ENCODE measurements around the gene IGDCC3. TPM values are rescaled to one million over a fixed set of nuclear protein-coding genes. Genes with fewer than 3 reads are reported as not detected.

IGDCC3 gene
- total RNA-seq, 2 experiments from 2014 or later, result not detected

- no peak for DNase-seq
- ChIA-PET CTCF (interaction anchor here (0.7 to 1.2 kb wide), 2 partner anchors 15 to 20 kb away, joined by 3 to 5 read pairs; no protein-coding TSS in a partner anchor), POLR2A (interaction anchor here (1.0 kb wide), 1 partner anchor 39 kb away, joined by 3 read pairs; no protein-coding TSS in a partner anchor)
- no peaks in the 10 kb centered on the region for H3K9me3 Mint-ChIP-seq
- no peaks in the 10 kb centered on the region for H3K36me3 Mint-ChIP-seq (ENCODE audit: low read depth)
- H3K4me1 Mint-ChIP-seq, result peaks cover 4% of the 10 kb centered on the region
- H3K27ac Mint-ChIP-seq, result no peak overlapping the region
- peaks cover 7% of the 10 kb centered on the region for H3K27me3 Mint-ChIP-seq
- H3K4me3 Mint-ChIP-seq, result no peak overlapping the region
Observed at GRCh38 chr15:65338366-65338765, 39.4 kb downstream of the IGDCC3 start.

- Mint-ChIP-seq H3K27me3 (peaks cover 7% of the 10 kb centered on the region), H3K4me3 (no peak overlapping the region), H3K36me3 (ENCODE audit: low read depth) (no peaks in the 10 kb centered on the region), H3K27ac (no peak overlapping the region), H3K4me1 (peaks cover 4% of the 10 kb centered on the region), H3K9me3 (no peaks in the 10 kb centered on the region)
- CTCF ChIA-PET, result interaction anchor here (0.7 to 1.2 kb wide), 2 partner anchors 14 to 19 kb away, joined by 3 to 5 read pairs; no protein-coding TSS in a partner anchor
- POLR2A ChIA-PET, result no interaction called here
- no peak for DNase-seq
Observed at GRCh38 chr15:65337436-65338070, 40.2 kb downstream of the IGDCC3 start.

- Mint-ChIP-seq H3K4me3 (no peak overlapping the region), H3K9me3 (no peaks in the 10 kb centered on the region), H3K27ac (no peak overlapping the region), H3K27me3 (peaks cover 7% of the 10 kb centered on the region), H3K4me1 (peaks cover 4% of the 10 kb centered on the region), H3K36me3 (ENCODE audit: low read depth) (no peaks in the 10 kb centered on the region)
- ChIA-PET POLR2A (no interaction called here), CTCF (interaction anchor here (0.6 kb wide), 1 partner anchor 518 kb away, joined by 3 read pairs; no protein-coding TSS in a partner anchor)
- DNase-seq, result no peak
Observed at GRCh38 chr15:65336493-65337435, 41.0 kb downstream of the IGDCC3 start.

GRCh38 chr15:65335278-65336055 is 42.3 kb downstream of the IGDCC3 start:
- Mint-ChIP-seq H3K27me3 (peaks cover 3% of the 10 kb centered on the region), H3K36me3 (ENCODE audit: low read depth) (no peaks in the 10 kb centered on the region), H3K27ac (no peak overlapping the region), H3K4me3 (no peak overlapping the region), H3K4me1 (peaks cover 4% of the 10 kb centered on the region), H3K9me3 (no peaks in the 10 kb centered on the region)
- CTCF ChIA-PET, result interaction anchor here (0.6 kb wide), 1 partner anchor 519 kb away, joined by 3 read pairs; no protein-coding TSS in a partner anchor
- POLR2A ChIA-PET, result no interaction called here
- DNase-seq, result no peak

- H3K4me1 Mint-ChIP-seq, result peaks cover 1% of the 10 kb centered on the region
- no peak overlapping the region for H3K27ac Mint-ChIP-seq
- peaks cover 1% of the 10 kb centered on the region for H3K27me3 Mint-ChIP-seq
- H3K9me3 Mint-ChIP-seq, result no peaks in the 10 kb centered on the region
- H3K36me3 Mint-ChIP-seq (ENCODE audit: low read depth), result no peaks in the 10 kb centered on the region
- H3K4me3 Mint-ChIP-seq, result no peak overlapping the region
- ChIA-PET POLR2A (no interaction called here), CTCF (no interaction called here)
- no peak for DNase-seq
Observed at GRCh38 chr15:65334586-65335231, 43.1 kb downstream of the IGDCC3 start.

GRCh38 chr15:65333856-65334255 is 43.9 kb downstream of the IGDCC3 start:
- Mint-ChIP-seq H3K36me3 (ENCODE audit: low read depth) (no peaks in the 10 kb centered on the region), H3K4me1 (no peaks in the 10 kb centered on the region), H3K27ac (no peak overlapping the region), H3K27me3 (no peaks in the 10 kb centered on the region), H3K4me3 (no peak overlapping the region), H3K9me3 (no peaks in the 10 kb centered on the region)
- POLR2A ChIA-PET, result no interaction called here
- DNase-seq, result no peak
- CTCF ChIA-PET, result no interaction called here

GRCh38 chr15:65333148-65333820 is 44.5 kb downstream of the IGDCC3 start:
- Mint-ChIP-seq H3K27ac (no peak overlapping the region), H3K4me1 (no peaks in the 10 kb centered on the region), H3K27me3 (no peaks in the 10 kb centered on the region), H3K4me3 (no peak overlapping the region), H3K9me3 (no peaks in the 10 kb centered on the region), H3K36me3 (ENCODE audit: low read depth) (no peaks in the 10 kb centered on the region)
- POLR2A ChIA-PET, result no interaction called here
- DNase-seq, result no peak
- CTCF ChIA-PET, result no interaction called here

GRCh38 chr15:65332391-65333147 is 45.2 kb downstream of the IGDCC3 start:
- no peak overlapping the region for H3K27ac Mint-ChIP-seq
- ChIA-PET POLR2A (no interaction called here), CTCF (no interaction called here)
- DNase-seq, result no peak
- H3K9me3 Mint-ChIP-seq, result no peaks in the 10 kb centered on the region
- H3K27me3 Mint-ChIP-seq, result peaks cover 2% of the 10 kb centered on the region
- H3K4me1 Mint-ChIP-seq, result no peaks in the 10 kb centered on the region
- H3K4me3 Mint-ChIP-seq, result no peak overlapping the region
- H3K36me3 Mint-ChIP-seq (ENCODE audit: low read depth), result no peaks in the 10 kb centered on the region

- Mint-ChIP-seq H3K4me3 (no peak overlapping the region), H3K27me3 (peaks cover 2% of the 10 kb centered on the region), H3K4me1 (no peaks in the 10 kb centered on the region), H3K27ac (no peak overlapping the region), H3K36me3 (ENCODE audit: low read depth) (no peaks in the 10 kb centered on the region), H3K9me3 (no peaks in the 10 kb centered on the region)
- no peak for DNase-seq
- ChIA-PET CTCF (no interaction called here), POLR2A (no interaction called here)
Observed at GRCh38 chr15:65331811-65332210, 46.0 kb downstream of the IGDCC3 start.

GRCh38 chr15:65330934-65331645 is 46.7 kb downstream of the IGDCC3 start:
- H3K27ac Mint-ChIP-seq, result no peak overlapping the region
- H3K9me3 Mint-ChIP-seq, result no peaks in the 10 kb centered on the region
- H3K27me3 Mint-ChIP-seq, result peaks cover 2% of the 10 kb centered on the region
- POLR2A ChIA-PET, result no interaction called here
- H3K4me1 Mint-ChIP-seq, result no peaks in the 10 kb centered on the region
- no peak overlapping the region for H3K4me3 Mint-ChIP-seq
- CTCF ChIA-PET, result no interaction called here
- no peaks in the 10 kb centered on the region for H3K36me3 Mint-ChIP-seq (ENCODE audit: low read depth)
- DNase-seq, result no peak

GRCh38 chr15:65329984-65330735 is 47.6 kb downstream of the IGDCC3 start:
- no peak overlapping the region for H3K4me3 Mint-ChIP-seq
- CTCF ChIA-PET, result no interaction called here
- no peak for DNase-seq
- peaks cover 2% of the 10 kb centered on the region for H3K27me3 Mint-ChIP-seq
- no peaks in the 10 kb centered on the region for H3K4me1 Mint-ChIP-seq
- H3K36me3 Mint-ChIP-seq (ENCODE audit: low read depth), result no peaks in the 10 kb centered on the region
- no peaks in the 10 kb centered on the region for H3K9me3 Mint-ChIP-seq
- no peak overlapping the region for H3K27ac Mint-ChIP-seq
- POLR2A ChIA-PET, result no interaction called here
